Measurements from ENCODE around the gene SCUBE2. TPM values are rescaled to one million over a fixed set of nuclear protein-coding genes. Genes with fewer than 3 reads are reported as not detected.

Gene SCUBE2
- total RNA-seq, 1 donor from 2014 or later = 5.0 TPM

DNA sequence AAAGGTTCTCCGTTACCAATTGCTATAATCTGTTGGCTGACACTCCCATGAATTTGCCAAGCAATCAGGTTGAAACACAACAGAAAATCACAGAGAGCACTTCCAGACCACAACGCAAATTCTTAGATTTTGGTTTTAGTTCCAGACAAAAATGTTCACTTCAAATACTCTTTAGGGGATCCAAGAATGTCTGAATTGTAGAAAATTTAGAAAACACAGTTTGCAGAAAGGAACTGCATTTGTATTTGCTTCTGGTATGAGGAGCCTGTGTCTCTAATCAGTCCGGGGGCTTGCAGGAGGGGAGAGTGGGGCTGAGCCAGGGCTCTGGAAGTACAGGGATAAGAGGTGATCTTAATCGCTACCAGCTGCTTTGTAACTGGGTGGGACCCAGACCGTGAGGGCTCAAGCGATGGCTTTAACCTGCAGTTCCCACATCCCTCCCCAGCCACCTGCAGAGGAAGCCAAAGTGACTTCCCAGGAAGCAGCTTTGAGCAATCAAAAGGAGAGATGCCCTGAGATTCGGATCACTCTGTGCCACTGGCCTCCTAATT lies 18.7 kb downstream of the SCUBE2 start:
- H3K27me3 Mint-ChIP-seq (ENCODE audit: low read depth) = no peaks in the 10 kb centered on the region
- no peaks in the 10 kb centered on the region for H3K9me3 Mint-ChIP-seq (ENCODE audit: low read depth)
- DNase-seq (ENCODE audit: low spot score) = no peak
- peaks cover 8% of the 10 kb centered on the region for H3K36me3 Mint-ChIP-seq (ENCODE audit: low read depth)
- no peaks in the 10 kb centered on the region for H3K4me1 Mint-ChIP-seq (ENCODE audit: low read depth)
- no peak overlapping the region for H3K4me3 Mint-ChIP-seq (ENCODE audit: unreplicated experiment)
- TF ChIP-seq, protein P1, sequence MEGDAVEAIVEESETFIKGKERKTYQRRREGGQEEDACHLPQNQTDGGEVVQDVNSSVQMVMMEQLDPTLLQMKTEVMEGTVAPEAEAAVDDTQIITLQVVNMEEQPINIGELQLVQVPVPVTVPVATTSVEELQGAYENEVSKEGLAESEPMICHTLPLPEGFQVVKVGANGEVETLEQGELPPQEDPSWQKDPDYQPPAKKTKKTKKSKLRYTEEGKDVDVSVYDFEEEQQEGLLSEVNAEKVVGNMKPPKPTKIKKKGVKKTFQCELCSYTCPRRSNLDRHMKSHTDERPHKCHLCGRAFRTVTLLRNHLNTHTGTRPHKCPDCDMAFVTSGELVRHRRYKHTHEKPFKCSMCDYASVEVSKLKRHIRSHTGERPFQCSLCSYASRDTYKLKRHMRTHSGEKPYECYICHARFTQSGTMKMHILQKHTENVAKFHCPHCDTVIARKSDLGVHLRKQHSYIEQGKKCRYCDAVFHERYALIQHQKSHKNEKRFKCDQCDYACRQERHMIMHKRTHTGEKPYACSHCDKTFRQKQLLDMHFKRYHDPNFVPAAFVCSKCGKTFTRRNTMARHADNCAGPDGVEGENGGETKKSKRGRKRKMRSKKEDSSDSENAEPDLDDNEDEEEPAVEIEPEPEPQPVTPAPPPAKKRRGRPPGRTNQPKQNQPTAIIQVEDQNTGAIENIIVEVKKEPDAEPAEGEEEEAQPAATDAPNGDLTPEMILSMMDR (IDR thresholded peaks at IDR 0.05) = no peak
- H3K27ac Mint-ChIP-seq (ENCODE audit: unreplicated experiment) = no peak overlapping the region

DNA sequence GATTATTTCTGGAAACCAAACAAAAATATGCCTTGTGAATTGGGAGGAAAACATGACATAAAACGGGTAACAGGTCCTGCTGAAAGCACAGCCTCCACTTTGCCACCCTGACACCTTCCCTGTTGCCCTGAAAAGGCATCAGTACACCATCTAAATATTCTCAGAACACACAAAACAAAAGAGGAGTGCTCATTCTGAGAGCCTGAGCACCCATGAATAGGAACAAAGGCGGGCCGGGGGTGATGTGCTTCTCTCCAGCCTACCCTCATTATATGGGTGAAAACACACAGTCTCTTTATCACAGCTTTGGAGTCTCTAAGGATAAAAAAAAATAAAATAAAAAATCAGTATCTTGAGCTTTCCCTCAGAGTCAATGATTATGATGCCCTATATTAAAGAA lies 19.7 kb downstream of the SCUBE2 start:
- Mint-ChIP-seq H3K9me3 (ENCODE audit: low read depth) (no peaks in the 10 kb centered on the region), H3K36me3 (ENCODE audit: low read depth) (peaks cover 8% of the 10 kb centered on the region), H3K4me1 (ENCODE audit: low read depth) (no peaks in the 10 kb centered on the region), H3K27me3 (ENCODE audit: low read depth) (no peaks in the 10 kb centered on the region), H3K27ac (ENCODE audit: unreplicated experiment) (no peak overlapping the region), H3K4me3 (ENCODE audit: unreplicated experiment) (no peak overlapping the region)
- TF ChIP-seq, protein P1 (IDR thresholded peaks at IDR 0.05) = no peak
- DNase-seq (ENCODE audit: low spot score) = no peak

DNA sequence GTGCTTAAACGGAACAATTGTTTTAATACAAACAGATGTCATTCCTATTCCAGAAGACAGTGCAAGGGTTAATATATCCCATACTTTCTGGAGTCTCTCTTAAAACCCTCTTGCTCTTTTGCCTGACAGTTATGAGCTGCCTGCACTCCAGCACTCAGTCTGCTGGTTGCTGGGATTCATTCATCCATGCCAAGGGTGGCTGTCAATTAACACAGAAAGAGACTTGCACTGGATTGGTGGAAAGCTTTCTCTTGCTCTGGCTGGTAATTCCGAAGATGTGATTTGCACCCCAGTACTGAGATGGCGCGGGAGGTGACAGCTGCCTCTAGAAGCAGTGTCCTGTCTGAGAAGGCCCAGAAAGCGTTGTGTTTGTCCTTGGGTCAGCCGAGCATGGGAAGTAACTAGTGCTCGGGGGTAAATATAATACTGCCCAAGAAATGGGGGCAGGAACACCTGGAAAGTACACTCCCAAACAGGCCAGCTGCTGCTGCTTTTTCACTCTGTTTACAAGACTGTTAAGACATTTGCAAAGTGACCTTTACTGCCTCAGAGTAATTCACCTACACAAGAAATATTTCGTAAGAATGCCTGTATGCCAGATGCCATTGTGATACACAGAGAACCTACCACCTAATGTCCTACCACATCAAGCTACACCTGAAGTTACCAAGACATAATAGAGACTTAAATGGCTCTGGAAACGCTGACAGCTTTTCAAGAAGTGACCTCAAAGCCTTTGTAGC lies 20.5 kb downstream of the SCUBE2 start:
- Mint-ChIP-seq H3K9me3 (ENCODE audit: low read depth) (no peaks in the 10 kb centered on the region), H3K27ac (ENCODE audit: unreplicated experiment) (no peak overlapping the region), H3K36me3 (ENCODE audit: low read depth) (peaks cover 8% of the 10 kb centered on the region), H3K27me3 (ENCODE audit: low read depth) (no peaks in the 10 kb centered on the region), H3K4me3 (ENCODE audit: unreplicated experiment) (no peak overlapping the region), H3K4me1 (ENCODE audit: low read depth) (peaks cover 4% of the 10 kb centered on the region)
- TF ChIP-seq, protein P1 (IDR thresholded peaks at IDR 0.05) = no peak
- DNase-seq (ENCODE audit: low spot score) = no peak

DNA sequence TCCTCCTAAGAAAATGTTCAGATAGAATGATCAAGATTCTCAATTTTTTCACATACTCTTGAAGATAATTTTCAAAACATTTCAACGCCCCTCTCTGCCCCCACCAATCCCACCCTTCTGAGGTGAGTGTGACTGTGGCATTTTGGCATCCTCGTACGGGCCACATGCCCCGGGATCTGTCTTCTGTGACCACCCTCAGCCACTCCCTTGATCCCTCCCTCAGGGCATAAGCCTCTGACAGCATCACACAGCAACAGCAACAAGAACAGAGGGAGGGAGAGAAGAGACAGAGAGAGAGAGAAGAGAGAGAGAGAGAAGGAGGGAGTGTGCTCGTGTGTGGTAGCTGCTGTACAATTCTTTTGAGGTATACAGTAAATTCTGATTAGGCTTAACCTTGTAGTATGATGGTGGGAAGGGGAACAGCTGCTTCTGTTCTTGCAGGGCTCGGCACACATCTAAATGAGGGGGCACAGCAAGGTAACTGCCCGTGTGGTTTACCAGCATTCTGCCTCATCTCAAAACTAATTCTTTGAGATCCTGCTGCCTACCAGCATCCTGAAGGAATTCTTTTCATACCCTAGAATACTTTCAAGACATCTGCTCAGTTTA lies 21.4 kb downstream of the SCUBE2 start:
- H3K4me3 Mint-ChIP-seq (ENCODE audit: unreplicated experiment) = no peak overlapping the region
- peaks cover 9% of the 10 kb centered on the region for H3K4me1 Mint-ChIP-seq (ENCODE audit: low read depth)
- H3K9me3 Mint-ChIP-seq (ENCODE audit: low read depth) = no peaks in the 10 kb centered on the region
- no peak overlapping the region for H3K27ac Mint-ChIP-seq (ENCODE audit: unreplicated experiment)
- DNase-seq (ENCODE audit: low spot score) = no peak
- TF ChIP-seq, protein P1 (IDR thresholded peaks at IDR 0.05) = no peak
- peaks cover 8% of the 10 kb centered on the region for H3K36me3 Mint-ChIP-seq (ENCODE audit: low read depth)
- no peaks in the 10 kb centered on the region for H3K27me3 Mint-ChIP-seq (ENCODE audit: low read depth)

DNA sequence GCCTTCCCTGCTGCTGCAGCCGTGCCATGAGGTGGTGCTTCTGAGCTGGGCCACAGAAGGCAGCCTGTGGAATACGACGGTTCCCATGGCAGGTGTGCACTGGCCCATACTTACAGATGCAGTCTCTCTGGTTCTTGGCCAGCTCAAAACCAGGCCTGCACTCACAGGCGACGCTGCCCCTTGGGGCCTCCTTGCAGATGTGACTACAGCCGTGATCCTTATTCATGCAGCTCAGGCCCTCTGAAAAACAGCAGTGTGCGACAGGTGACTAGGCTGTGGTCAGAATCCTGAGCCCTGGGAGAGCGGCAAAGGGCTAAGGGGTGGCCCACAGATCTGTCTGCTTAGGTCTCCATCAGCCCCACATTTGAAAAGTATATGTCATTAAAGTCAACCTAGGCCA lies 22.1 kb downstream of the SCUBE2 start:
- Mint-ChIP-seq H3K27me3 (ENCODE audit: low read depth) (no peaks in the 10 kb centered on the region), H3K4me1 (ENCODE audit: low read depth) (peaks cover 9% of the 10 kb centered on the region), H3K4me3 (ENCODE audit: unreplicated experiment) (no peak overlapping the region), H3K27ac (ENCODE audit: unreplicated experiment) (no peak overlapping the region), H3K36me3 (ENCODE audit: low read depth) (peaks cover 9% of the 10 kb centered on the region), H3K9me3 (ENCODE audit: low read depth) (no peaks in the 10 kb centered on the region)
- TF ChIP-seq, protein P1 (IDR thresholded peaks at IDR 0.05) = no peak
- DNase-seq (ENCODE audit: low spot score) = no peak
